ENCODE results near the gene SUDS3.

The SUDS3 gene

DNA sequence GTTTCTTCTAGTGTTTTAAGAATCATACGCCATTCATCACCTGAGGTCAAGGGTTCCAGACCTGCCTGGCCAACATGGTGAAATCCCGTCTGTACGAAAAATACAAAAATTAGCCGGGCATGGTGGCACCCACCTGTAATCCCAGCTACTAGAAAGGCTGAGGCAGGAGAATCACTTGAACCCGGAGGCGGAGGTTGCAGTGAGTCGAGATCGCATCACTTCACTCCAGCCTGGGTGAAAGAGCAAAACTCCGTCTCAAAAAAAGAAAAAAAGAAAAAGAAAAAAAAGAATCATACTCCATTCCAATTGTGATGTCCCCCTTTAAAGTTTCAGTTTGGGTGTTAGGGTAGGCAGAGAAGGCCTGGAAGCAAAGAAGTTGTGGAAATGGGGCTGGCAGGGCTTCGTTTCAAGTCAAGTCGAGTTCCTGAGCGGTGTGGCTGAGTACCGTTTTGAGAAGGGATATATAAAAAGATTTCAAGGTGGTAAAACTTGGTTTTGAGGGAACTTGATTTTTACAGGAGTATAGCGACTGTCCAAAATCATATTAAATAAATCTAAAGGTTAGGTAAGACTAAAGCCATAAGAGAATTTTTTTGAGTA lies 2.1 kb upstream of the SUDS3 start:
- no peaks in the 10 kb centered on the region for H3K27me3 ChIP-seq (ENCODE audit: insufficient read depth, poor library complexity, severe bottlenecking)
- H3K4me3 ChIP-seq (replicated peaks; ENCODE audit: insufficient read depth, low read length), result no peak overlapping the region
- no peak for TF ChIP-seq POLR2AphosphoS5 (IDR thresholded peaks at IDR 0.05; ENCODE audit: low read depth)
- TF ChIP-seq GABPA (IDR thresholded peaks at IDR 0.05; ENCODE audit: low read depth), result no peak
- TF ChIP-seq, protein P1, sequence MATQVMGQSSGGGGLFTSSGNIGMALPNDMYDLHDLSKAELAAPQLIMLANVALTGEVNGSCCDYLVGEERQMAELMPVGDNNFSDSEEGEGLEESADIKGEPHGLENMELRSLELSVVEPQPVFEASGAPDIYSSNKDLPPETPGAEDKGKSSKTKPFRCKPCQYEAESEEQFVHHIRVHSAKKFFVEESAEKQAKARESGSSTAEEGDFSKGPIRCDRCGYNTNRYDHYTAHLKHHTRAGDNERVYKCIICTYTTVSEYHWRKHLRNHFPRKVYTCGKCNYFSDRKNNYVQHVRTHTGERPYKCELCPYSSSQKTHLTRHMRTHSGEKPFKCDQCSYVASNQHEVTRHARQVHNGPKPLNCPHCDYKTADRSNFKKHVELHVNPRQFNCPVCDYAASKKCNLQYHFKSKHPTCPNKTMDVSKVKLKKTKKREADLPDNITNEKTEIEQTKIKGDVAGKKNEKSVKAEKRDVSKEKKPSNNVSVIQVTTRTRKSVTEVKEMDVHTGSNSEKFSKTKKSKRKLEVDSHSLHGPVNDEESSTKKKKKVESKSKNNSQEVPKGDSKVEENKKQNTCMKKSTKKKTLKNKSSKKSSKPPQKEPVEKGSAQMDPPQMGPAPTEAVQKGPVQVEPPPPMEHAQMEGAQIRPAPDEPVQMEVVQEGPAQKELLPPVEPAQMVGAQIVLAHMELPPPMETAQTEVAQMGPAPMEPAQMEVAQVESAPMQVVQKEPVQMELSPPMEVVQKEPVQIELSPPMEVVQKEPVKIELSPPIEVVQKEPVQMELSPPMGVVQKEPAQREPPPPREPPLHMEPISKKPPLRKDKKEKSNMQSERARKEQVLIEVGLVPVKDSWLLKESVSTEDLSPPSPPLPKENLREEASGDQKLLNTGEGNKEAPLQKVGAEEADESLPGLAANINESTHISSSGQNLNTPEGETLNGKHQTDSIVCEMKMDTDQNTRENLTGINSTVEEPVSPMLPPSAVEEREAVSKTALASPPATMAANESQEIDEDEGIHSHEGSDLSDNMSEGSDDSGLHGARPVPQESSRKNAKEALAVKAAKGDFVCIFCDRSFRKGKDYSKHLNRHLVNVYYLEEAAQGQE (IDR thresholded peaks at IDR 0.05; ENCODE audit: insufficient replicate concordance, low read depth), result no peak
- no peak for TF ChIP-seq SPI1 (IDR thresholded peaks at IDR 0.05; ENCODE audit: borderline replicate concordance, low read depth)
- no peak for TF ChIP-seq CTCF (IDR thresholded peaks at IDR 0.05; ENCODE audit: insufficient read depth, low read length)
- H3K27ac ChIP-seq (replicated peaks), result peak overlapping the region; percentile 72
- DNase-seq (ENCODE audit: low read depth in 1 of 2, low spot score in 1 of 2), result no peak

- Histone ChIP-seq H3K27ac (replicated peaks) (no peak overlapping the region), H3K27me3 (ENCODE audit: insufficient read depth, poor library complexity, severe bottlenecking) (no peaks in the 10 kb centered on the region), H3K4me3 (replicated peaks; ENCODE audit: insufficient read depth, low read length) (no peak overlapping the region)
- no peak for DNase-seq (ENCODE audit: low read depth in 1 of 2, low spot score in 1 of 2)
- TF ChIP-seq CTCF (IDR thresholded peaks at IDR 0.05; ENCODE audit: insufficient read depth, low read length) (no peak), POLR2AphosphoS5 (IDR thresholded peaks at IDR 0.05; ENCODE audit: low read depth) (no peak), GABPA (IDR thresholded peaks at IDR 0.05; ENCODE audit: low read depth) (no peak), SPI1 (IDR thresholded peaks at IDR 0.05; ENCODE audit: borderline replicate concordance, low read depth) (no peak)
- TF ChIP-seq, protein P1 (IDR thresholded peaks at IDR 0.05; ENCODE audit: insufficient replicate concordance, low read depth), result no peak
Observed at GRCh38 chr12:118374909-118375308, 1.4 kb upstream of the SUDS3 start.

GRCh38 chr12:118375348-118375747 lies 1.0 kb upstream of the SUDS3 start:
- Histone ChIP-seq H3K27me3 (ENCODE audit: insufficient read depth, poor library complexity, severe bottlenecking) (no peaks in the 10 kb centered on the region), H3K27ac (replicated peaks) (no peak overlapping the region), H3K4me3 (replicated peaks; ENCODE audit: insufficient read depth, low read length) (no peak overlapping the region)
- no peak for TF ChIP-seq POLR2AphosphoS5 (IDR thresholded peaks at IDR 0.05; ENCODE audit: low read depth)
- no peak for TF ChIP-seq SPI1 (IDR thresholded peaks at IDR 0.05; ENCODE audit: borderline replicate concordance, low read depth)
- TF ChIP-seq, protein P1 (IDR thresholded peaks at IDR 0.05; ENCODE audit: insufficient replicate concordance, low read depth), result no peak
- no peak for TF ChIP-seq GABPA (IDR thresholded peaks at IDR 0.05; ENCODE audit: low read depth)
- TF ChIP-seq CTCF (IDR thresholded peaks at IDR 0.05; ENCODE audit: insufficient read depth, low read length), result no peak
- no peak for DNase-seq (ENCODE audit: low read depth in 1 of 2, low spot score in 1 of 2)

Measured in HL-60 (cell line).